ENCODE data around the gene DDX27.

DDX27 gene

GRCh38 chr20:49248879-49249665 lies 29.9 kb downstream of the DDX27 start:
- no peak for DNase-seq

DNA sequence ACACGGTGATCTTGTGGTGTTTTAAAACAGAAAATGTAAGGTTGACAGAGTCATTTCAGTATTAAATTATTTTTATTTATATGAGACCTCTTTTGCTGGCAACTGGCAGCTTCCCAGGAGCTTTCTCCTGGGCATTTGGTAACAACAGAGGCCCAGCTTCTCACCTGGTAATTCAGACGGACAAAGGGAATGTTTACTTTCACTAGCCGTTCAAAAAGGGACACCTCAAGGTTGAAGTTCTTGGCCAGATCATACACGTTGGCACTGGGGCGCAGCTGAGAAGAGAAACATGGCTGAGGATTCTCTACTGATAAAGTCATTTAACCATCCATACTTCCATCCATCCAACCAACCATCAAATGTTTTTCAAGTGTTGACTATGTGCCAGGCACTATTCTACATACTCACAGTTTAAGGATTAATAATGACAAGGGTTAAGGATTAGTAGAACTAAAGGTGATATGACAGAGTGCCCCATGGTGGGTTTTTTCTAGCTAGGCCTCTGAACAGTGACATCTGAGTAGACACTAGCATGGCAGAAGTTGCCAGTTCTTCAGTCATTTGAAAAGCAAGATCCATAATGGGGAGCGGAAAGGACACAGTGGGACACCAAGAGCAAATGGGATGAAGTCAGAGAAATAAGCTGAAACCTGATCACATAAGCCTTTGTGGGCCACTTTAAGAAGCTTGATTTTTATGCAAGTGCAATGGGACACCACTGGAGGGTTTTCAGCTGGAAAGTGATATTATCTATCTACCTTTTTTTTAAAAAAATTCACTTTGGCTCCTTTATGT lies 33.5 kb downstream of the DDX27 start:
- peak; percentile 10 for DNase-seq

- no peak for DNase-seq
These were observed 37.0 kb downstream of the DDX27 start for GRCh38 chr20:49256261-49256660.

DNA sequence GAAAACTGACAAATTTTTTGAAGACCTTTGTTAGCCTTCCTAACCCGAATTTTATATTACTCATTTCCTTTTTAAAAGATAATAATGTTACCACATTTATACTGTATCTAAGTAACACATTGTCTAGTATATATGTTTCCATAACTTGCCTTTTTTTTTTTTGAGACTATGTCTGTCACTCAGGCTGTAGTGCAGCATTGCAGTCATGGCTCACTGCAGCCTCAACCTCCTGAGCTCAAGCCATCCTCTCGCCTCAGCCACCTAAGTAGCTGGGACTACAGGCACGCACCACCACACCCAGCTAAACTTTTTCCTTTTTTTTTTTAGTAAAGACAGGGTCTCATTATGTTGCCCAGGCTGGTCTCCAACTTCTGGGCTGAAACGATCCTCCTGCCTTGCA lies 40.1 kb downstream of the DDX27 start:
- DNase-seq, result no peak

DNA sequence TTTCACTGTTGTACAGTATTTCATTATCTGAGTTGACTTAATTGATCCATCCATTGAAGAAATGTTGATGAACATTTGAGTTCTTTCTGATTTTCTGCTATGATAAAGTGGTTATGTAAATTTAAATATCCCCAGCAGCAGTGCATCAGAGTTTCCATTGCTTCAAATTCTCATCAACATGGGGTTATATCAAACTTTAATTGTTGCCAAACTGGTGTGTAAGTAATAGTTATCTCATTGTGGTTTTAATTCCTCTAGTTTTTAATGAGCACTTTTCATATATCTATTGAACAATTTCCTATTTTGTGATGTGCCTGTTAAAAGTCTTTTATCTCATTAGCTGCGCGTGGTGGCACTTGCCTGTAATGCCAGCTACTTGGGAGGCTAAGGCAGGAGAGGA lies 40.6 kb downstream of the DDX27 start:
- DNase-seq, result no peak

GRCh38 chr20:49260218-49260617 lies 41.0 kb downstream of the DDX27 start:
- no peak for DNase-seq

DNA sequence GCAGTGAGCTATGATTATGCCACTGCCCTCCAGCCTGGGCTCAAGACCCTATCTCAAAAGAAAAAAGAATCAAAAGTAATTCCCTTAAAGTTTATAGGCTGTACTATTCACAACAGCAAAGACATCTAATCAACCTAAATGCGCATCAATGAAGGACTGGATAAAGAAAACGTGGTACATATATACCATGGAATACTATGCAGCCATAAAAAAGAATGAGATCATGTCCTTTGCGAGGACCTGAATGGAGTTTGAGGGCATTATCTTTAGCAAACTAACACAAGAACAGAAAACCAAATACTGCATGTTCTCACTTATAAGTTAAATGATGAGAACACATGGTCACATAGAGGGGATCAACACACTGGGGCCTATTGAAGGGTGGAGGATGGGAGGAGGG lies 42.0 kb downstream of the DDX27 start:
- no peak for DNase-seq

GRCh38 chr20:49262444-49262843 lies 43.2 kb downstream of the DDX27 start:
- no peak for DNase-seq

GRCh38 chr20:49267327-49267726 lies 48.1 kb downstream of the DDX27 start:
- no peak for DNase-seq

DNA sequence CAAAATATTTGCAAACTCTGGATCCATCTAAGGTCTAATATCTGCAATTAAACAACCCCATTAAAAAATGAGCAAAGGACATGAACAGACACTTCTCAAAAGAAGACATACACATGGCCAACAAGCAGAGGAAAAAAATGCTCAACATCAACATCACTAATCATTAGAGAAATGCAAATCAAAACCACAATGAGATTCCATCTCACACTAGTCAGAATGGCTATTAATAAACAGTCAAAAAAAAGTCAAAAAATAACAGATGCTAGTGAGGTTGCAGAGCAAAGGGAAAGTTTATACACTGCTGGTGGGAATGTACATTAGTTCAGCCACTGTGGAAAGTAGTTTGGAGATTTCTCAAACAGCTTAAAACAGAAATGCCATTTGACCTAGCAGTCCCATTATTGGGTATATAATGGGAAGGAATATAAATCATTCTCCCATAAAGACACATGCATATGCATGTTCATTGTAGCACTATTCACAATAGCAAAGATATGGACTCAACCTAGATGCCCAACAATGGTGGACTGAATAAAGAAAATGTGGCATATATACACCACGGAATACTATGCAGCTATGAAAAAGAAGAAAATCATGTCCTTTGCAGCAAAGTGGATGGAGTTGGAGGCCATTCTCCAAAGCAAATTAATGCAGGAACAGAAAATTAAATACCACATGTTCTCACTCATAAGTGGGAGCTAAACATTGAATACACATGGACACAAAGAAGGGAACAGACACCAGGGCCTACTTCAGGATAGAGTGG lies 49.6 kb downstream of the DDX27 start:
- no peak for DNase-seq

DNA sequence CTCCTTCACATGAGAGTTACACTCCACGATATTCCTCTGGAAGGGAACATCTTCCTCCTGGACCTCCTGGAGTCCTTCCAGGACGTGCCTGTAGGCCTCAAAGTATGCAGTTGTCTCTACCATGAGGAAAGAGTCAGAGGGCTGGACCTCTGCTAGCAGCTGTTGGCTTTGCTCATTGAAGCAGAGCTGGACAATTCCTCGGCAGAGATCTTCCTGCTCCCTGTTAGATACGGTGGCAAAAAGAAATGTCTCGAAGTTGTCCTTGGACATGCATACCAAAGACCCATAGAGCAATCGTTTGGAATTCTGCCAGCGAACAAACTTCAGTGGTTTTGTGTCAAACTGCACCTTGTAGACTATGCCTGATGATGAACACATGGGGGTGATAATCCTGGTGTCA lies 51.0 kb downstream of the DDX27 start:
- DNase-seq, result no peak

GRCh38 chr20:49270736-49271135 lies 51.5 kb downstream of the DDX27 start:
- no peak for DNase-seq

GRCh38 chr20:49272654-49273053 lies 53.4 kb downstream of the DDX27 start:
- no peak for DNase-seq

DNA sequence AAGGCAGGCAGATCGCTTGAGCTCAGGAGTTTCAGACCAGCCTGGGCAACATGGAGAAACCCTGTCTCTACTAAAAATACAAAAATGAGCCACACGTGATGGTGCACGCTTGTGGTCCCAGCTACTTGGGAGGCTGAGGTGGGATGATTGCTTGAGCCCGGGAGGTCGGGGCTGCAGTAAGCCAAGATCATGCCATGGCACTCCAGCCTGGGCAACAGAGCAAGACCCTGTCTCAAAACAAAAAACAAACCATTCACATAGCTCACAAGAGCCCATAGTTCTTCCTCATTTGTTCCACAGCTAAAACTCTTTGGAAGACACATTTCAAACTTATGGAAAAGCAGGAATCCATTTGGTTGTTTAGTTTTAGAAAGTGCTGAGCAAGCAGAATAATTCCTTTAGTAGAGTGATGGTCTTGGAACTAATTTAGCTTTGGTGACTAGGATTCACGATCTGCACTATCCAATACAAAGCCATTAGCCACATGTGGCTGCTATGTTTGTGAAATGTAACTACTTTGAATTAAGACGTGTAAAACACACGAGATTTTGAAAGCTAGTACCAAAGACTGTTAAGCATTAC lies 54.6 kb downstream of the DDX27 start:
- DNase-seq, result no peak

DNA sequence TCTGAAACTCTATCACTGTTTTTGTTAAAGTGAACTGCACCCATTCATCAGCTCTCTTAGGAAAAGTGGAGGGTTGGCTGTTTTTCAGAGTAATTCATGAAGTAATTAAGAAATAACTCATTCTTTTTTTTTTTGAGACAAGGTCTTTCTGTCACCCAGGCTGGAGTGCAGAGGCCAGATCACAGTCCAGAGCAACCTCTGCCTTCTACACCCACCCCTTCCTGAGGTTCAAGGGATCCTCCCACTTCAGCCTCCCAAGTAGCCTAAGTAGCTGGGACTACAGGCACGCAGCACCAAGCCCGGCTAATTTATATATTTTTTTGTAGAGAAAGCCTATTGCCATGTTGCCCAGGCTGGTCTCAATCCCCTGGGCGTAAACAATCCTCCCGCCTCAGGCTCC lies 56.0 kb downstream of the DDX27 start:
- no peak for DNase-seq

GRCh38 chr20:49275636-49276035 lies 56.4 kb downstream of the DDX27 start:
- no peak for DNase-seq

- peak; percentile 67 for DNase-seq
These were observed 57.1 kb downstream of the DDX27 start for GRCh38 chr20:49276161-49276960.

GRCh38 chr20:49276961-49277785 lies 58.0 kb downstream of the DDX27 start:
- peak; percentile 31 for DNase-seq

GRCh38 chr20:49277786-49278035 lies 58.5 kb downstream of the DDX27 start:
- DNase-seq, result no peak

DNA sequence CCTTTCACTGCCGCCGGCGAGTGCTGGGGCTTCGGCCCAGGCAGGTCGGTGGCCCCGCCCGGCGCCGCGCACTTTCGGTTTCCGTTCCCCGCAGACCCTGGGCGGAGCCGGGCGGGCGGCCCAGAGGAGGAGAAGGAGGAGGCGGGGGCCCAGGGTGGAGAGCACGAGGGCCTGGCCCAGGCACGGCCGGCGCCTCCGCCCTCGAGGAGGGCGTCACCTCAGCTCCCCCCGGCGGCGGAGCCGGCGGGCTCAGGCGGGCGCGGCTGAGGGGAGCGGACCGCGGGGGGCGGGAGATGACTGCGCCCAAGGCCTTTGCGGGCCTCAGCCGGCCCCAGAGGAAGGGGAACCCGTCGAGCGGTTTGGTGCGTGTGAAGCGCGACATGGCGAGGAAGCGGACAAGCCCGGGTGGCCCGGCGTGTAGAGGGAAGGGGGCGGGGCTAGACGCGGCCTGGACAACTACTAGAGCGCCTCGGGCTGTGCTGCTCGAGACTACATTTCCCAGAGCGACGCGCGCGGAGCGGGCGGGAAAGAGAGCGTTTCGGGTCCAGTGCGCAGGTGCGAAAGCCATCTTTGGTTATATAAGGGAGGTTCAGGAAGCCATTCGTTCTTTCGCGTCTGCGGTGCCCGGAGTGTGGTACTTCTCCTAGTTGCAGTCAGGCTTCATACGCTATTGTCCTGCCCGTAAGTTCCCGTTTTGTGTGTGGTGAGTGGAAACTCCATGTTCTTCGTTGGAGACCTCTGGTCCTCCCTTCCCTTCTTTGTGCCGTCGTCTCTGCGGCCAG lies 59.0 kb downstream of the DDX27 start, which contains the start of gene ZNFX1:
ZNFX1 (minus strand) TSS at position 22 of the 782 bp plus-strand sequence. CDS start 2,218 bp downstream, outside the sequence.
- DNase-seq, result peak; percentile 99
